ENCODE results near the gene CARD10. TPM values are rescaled to one million over a fixed set of nuclear protein-coding genes. Genes with fewer than 3 reads are reported as not detected.

The CARD10 gene
- total and polyA plus RNA-seq, 2 of the 13 experiments (the other 11 are each of a cell fraction or from before 2014, with no cell fraction given): 35.2 to 55.8 TPM

DNA sequence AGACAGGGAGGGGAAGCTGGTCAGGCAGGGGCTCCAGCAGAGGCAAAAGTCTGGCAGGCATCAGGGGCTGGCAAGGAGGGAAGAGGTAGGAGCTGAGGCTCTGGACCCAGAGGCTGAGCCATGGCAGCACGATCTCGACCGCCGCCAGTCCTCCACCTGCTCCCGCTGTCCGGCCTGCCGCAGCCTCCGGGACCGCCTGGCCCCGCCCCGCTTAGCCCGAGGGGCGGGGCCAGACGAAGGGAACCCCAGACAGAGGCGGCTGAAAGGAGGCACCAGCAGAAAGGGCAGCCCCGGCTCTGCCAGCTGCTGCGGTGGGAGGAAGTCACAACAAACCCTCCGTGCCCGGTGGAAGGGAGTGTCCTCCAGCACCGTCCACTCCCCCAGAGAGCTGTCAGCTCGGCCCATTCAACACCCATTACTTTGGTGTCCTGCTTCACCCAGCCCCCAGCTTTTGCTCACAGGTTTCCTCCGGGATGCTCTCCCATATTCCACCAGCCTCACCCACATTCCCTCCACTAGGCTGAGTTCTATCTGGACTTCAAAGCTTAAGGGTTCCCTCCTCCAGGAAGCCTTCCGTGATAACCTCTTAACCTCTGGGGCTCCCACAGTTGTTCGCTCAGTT, 32.9 kb downstream of the CARD10 start, which contains the start of gene MFNG (continued):
- no peak for TF ChIP-seq XBP1 (CRISPR knock-in tag; IDR thresholded peaks at IDR 0.05)
- TF ChIP-seq ZNF180 (CRISPR knock-in tag; IDR thresholded peaks at IDR 0.05; ENCODE audit: borderline replicate concordance, low read depth): no peak
- TF ChIP-seq, protein P1, sequence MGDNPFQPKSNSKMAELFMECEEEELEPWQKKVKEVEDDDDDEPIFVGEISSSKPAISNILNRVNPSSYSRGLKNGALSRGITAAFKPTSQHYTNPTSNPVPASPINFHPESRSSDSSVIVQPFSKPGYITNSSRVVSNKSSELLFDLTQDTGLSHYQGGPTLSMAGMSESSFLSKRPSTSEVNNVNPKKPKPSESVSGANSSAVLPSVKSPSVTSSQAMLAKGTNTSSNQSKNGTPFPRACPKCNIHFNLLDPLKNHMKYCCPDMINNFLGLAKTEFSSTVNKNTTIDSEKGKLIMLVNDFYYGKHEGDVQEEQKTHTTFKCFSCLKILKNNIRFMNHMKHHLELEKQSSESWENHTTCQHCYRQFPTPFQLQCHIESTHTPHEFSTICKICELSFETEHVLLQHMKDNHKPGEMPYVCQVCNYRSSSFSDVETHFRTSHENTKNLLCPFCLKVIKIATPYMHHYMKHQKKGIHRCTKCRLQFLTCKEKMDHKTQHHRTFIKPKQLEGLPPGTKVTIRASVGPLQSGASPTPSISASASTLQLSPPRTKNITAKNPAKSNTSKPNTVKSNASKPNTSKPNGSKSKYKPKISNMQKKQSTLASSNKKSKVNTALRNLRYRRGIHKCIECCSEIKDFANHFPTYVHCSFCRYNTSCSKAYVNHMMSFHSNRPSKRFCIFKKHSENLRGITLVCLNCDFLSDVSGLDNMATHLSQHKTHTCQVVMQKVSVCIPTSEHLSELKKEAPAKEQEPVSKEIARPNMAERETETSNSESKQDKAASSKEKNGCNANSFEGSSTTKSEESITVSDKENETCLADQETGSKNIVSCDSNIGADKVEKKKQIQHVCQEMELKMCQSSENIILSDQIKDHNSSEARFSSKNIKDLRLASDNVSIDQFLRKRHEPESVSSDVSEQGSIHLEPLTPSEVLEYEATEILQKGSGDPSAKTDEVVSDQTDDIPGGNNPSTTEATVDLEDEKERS (CRISPR knock-in tag; IDR thresholded peaks at IDR 0.05): no peak
- TF ChIP-seq ZFAT (CRISPR knock-in tag; conservative IDR thresholded peaks at IDR 0.05): no peak
- no peak for TF ChIP-seq TP53 (CRISPR knock-in tag; conservative IDR thresholded peaks at IDR 0.05)
- no peak for TF ChIP-seq SIN3B (IDR thresholded peaks at IDR 0.05; ENCODE audit: low read length)
- 0 out of 2 replicates have a peak, but pooled peaks have one; percentile 21 for TF ChIP-seq MEF2D (CRISPR knock-in tag; IDR thresholded peaks at IDR 0.05)
- TF ChIP-seq ZNF564 (CRISPR knock-in tag; IDR thresholded peaks at IDR 0.05): no peak
- TF ChIP-seq PHF8 (CRISPR knock-in tag; IDR thresholded peaks at IDR 0.05): no peak
- no peak for TF ChIP-seq HINFP (CRISPR knock-in tag; IDR thresholded peaks at IDR 0.05; ENCODE audit: low read depth)
- TF ChIP-seq, protein P2, sequence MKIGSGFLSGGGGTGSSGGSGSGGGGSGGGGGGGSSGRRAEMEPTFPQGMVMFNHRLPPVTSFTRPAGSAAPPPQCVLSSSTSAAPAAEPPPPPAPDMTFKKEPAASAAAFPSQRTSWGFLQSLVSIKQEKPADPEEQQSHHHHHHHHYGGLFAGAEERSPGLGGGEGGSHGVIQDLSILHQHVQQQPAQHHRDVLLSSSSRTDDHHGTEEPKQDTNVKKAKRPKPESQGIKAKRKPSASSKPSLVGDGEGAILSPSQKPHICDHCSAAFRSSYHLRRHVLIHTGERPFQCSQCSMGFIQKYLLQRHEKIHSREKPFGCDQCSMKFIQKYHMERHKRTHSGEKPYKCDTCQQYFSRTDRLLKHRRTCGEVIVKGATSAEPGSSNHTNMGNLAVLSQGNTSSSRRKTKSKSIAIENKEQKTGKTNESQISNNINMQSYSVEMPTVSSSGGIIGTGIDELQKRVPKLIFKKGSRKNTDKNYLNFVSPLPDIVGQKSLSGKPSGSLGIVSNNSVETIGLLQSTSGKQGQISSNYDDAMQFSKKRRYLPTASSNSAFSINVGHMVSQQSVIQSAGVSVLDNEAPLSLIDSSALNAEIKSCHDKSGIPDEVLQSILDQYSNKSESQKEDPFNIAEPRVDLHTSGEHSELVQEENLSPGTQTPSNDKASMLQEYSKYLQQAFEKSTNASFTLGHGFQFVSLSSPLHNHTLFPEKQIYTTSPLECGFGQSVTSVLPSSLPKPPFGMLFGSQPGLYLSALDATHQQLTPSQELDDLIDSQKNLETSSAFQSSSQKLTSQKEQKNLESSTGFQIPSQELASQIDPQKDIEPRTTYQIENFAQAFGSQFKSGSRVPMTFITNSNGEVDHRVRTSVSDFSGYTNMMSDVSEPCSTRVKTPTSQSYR (CRISPR knock-in tag; IDR thresholded peaks at IDR 0.05; ENCODE audit: borderline replicate concordance): no peak
- no peak for TF ChIP-seq ZNF781 (CRISPR knock-in tag; IDR thresholded peaks at IDR 0.05; ENCODE audit: borderline replicate concordance, not compliant biosample characterization)
- no peak for TF ChIP-seq ZNF326 (CRISPR knock-in tag; IDR thresholded peaks at IDR 0.05; ENCODE audit: borderline replicate concordance)
- no peak for TF ChIP-seq ZSCAN31 (CRISPR knock-in tag; IDR thresholded peaks at IDR 0.05; ENCODE audit: low read depth)
- TF ChIP-seq ZBTB1 (CRISPR knock-in tag; IDR thresholded peaks at IDR 0.05; ENCODE audit: borderline replicate concordance): no peak
- TF ChIP-seq, protein P3, sequence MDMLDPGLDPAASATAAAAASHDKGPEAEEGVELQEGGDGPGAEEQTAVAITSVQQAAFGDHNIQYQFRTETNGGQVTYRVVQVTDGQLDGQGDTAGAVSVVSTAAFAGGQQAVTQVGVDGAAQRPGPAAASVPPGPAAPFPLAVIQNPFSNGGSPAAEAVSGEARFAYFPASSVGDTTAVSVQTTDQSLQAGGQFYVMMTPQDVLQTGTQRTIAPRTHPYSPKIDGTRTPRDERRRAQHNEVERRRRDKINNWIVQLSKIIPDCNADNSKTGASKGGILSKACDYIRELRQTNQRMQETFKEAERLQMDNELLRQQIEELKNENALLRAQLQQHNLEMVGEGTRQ (IDR thresholded peaks at IDR 0.05; ENCODE audit: low read depth, low read length): no peak
- TF ChIP-seq, protein P3 (CRISPR knock-in tag; IDR thresholded peaks at IDR 0.05; ENCODE audit: borderline replicate concordance): no peak
- TF ChIP-seq TSC22D2 (CRISPR knock-in tag; IDR thresholded peaks at IDR 0.05; ENCODE audit: borderline replicate concordance): no peak
- TF ChIP-seq DPF2 (CRISPR knock-in tag; IDR thresholded peaks at IDR 0.05; ENCODE audit: borderline replicate concordance, low read depth): no peak

Data from HepG2 (cell line).